Measurements from ENCODE around the gene OR51E2. TPM values are rescaled to one million over a fixed set of nuclear protein-coding genes. Genes with fewer than 3 reads are reported as not detected.

OR51E2 gene
- total RNA-seq, 1 donor from 2014 or later = 0.58 TPM

DNA sequence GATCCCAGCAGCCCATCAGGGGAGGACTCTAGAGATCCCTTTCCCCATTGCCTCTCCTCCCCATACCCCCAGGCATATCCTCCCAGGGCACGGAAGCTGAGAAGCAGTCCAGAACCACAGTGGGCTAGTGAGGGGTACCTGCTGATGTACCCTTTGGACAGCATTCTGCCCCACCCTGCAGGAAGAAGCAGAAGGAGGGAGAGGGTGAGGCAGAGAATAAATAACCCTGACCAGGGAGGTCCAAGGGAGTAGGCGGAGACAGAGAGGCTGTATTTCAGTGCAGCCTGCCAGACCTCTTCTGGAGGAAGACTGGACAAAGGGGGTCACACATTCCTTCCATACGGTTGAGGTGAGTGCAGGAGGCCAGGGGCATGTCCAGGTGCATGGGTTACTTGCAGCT, 54.0 kb downstream of the OR51E2 start, which contains the start of gene OR51E1:
Gene OR51E1, plus strand, starts transcription at position 301 of the 400 bp plus-strand sequence. CDS start 8,545 bp downstream, outside the sequence.
- Mint-ChIP-seq H3K9me3 (no peaks in the 10 kb centered on the region), H3K36me3 (no peaks in the 10 kb centered on the region), H3K27me3 (peaks cover 5% of the 10 kb centered on the region), H3K4me1 (ENCODE audit: unreplicated experiment) (peaks cover 4% of the 10 kb centered on the region), H3K4me3 (no peak within 1 kb of the TSS), H3K27ac (no peak within 1 kb of the TSS)
- TF ChIP-seq, protein P1, sequence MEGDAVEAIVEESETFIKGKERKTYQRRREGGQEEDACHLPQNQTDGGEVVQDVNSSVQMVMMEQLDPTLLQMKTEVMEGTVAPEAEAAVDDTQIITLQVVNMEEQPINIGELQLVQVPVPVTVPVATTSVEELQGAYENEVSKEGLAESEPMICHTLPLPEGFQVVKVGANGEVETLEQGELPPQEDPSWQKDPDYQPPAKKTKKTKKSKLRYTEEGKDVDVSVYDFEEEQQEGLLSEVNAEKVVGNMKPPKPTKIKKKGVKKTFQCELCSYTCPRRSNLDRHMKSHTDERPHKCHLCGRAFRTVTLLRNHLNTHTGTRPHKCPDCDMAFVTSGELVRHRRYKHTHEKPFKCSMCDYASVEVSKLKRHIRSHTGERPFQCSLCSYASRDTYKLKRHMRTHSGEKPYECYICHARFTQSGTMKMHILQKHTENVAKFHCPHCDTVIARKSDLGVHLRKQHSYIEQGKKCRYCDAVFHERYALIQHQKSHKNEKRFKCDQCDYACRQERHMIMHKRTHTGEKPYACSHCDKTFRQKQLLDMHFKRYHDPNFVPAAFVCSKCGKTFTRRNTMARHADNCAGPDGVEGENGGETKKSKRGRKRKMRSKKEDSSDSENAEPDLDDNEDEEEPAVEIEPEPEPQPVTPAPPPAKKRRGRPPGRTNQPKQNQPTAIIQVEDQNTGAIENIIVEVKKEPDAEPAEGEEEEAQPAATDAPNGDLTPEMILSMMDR (conservative IDR thresholded peaks at IDR 0.05) = no peak
- DNase-seq (ENCODE audit: extremely low spot score, unreplicated experiment) = no peak

DNA sequence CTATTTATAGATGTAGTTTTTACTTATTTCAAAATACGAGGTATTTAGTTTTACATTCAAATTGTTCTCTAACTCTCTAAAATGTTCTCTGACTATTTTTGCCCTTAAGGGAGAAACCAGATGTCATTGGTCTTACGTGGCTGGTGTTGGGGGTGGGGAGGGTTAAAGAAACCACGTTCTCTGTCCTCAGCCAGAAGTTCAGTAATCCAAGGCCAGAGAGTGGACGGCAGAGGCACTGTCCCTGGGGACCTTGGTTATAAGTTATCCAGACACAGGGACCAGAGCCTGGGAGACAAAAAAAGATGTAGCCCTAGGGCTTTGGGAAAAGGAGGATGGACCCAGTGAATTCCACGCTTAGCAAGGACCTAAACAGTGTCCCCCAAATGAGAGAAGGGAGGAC, 54.6 kb downstream of the OR51E2 start:
- Mint-ChIP-seq H3K27ac (no peak overlapping the region), H3K27me3 (peaks cover 5% of the 10 kb centered on the region), H3K4me3 (no peak overlapping the region), H3K9me3 (no peaks in the 10 kb centered on the region), H3K36me3 (no peaks in the 10 kb centered on the region), H3K4me1 (ENCODE audit: unreplicated experiment) (peaks cover 2% of the 10 kb centered on the region)
- TF ChIP-seq, protein P1 (conservative IDR thresholded peaks at IDR 0.05) = no peak
- no peak for DNase-seq (ENCODE audit: extremely low spot score, unreplicated experiment)

DNA sequence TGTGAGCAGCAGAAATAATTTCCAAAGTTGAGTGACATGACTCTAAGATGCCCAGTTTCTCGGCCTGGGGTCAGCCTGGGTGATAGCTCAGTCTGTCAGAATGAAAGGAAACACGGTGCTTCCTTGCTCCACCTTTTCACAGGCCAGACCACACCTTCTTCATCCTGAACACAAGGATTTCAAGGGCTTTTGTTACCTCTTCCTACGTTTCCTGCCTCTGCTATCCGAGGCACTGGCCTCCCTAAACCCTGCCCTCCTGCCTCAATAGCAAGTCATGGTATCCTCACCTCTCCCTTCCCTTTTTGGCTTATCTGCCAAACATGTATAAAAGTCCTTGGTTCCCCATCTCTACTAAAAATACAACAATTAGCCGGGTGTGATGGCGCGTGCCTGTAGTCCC, 55.6 kb downstream of the OR51E2 start:
- no peak overlapping the region for H3K4me3 Mint-ChIP-seq
- no peak overlapping the region for H3K27ac Mint-ChIP-seq

DNA sequence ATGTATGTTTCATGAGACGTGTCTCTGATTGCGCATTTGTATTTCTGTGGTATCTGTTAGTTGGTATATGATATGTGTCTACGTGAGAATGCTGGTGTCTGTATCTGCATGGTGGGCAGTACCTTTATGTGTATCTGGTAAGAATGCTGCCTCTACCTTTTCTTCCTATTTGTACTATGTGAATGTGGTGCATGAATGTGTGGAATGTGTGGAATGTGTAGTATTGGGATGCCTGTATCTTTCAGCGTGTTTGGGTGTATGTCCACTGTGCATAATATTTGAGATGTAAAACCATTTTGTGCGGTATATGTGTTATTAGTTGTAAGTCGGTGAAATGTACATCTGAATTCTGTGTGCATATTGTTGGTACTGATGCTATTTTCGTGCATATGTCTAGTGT, 56.2 kb downstream of the OR51E2 start:
- TF ChIP-seq, protein P1 (conservative IDR thresholded peaks at IDR 0.05) = no peak
- Mint-ChIP-seq H3K4me3 (no peak overlapping the region), H3K4me1 (ENCODE audit: unreplicated experiment) (no peaks in the 10 kb centered on the region), H3K27ac (no peak overlapping the region), H3K36me3 (no peaks in the 10 kb centered on the region), H3K27me3 (peaks cover 5% of the 10 kb centered on the region), H3K9me3 (no peaks in the 10 kb centered on the region)
- no peak for DNase-seq (ENCODE audit: extremely low spot score, unreplicated experiment)

More for the DNA sequence above, 55.6 kb downstream of the OR51E2 start:
- no peak for DNase-seq (ENCODE audit: extremely low spot score, unreplicated experiment)
- H3K4me1 Mint-ChIP-seq (ENCODE audit: unreplicated experiment) = no peaks in the 10 kb centered on the region
- TF ChIP-seq, protein P1 (conservative IDR thresholded peaks at IDR 0.05) = no peak
- no peaks in the 10 kb centered on the region for H3K36me3 Mint-ChIP-seq
- H3K27me3 Mint-ChIP-seq = peaks cover 5% of the 10 kb centered on the region
- no peaks in the 10 kb centered on the region for H3K9me3 Mint-ChIP-seq

DNA sequence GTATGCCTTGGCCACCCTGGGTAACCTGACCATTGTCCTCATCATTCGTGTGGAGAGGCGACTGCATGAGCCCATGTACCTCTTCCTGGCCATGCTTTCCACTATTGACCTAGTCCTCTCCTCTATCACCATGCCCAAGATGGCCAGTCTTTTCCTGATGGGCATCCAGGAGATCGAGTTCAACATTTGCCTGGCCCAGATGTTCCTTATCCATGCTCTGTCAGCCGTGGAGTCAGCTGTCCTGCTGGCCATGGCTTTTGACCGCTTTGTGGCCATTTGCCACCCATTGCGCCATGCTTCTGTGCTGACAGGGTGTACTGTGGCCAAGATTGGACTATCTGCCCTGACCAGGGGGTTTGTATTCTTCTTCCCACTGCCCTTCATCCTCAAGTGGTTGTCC, 57.7 kb downstream of the OR51E2 start:
- no peaks in the 10 kb centered on the region for H3K9me3 Mint-ChIP-seq
- TF ChIP-seq, protein P1 (conservative IDR thresholded peaks at IDR 0.05) = no peak

DNA sequence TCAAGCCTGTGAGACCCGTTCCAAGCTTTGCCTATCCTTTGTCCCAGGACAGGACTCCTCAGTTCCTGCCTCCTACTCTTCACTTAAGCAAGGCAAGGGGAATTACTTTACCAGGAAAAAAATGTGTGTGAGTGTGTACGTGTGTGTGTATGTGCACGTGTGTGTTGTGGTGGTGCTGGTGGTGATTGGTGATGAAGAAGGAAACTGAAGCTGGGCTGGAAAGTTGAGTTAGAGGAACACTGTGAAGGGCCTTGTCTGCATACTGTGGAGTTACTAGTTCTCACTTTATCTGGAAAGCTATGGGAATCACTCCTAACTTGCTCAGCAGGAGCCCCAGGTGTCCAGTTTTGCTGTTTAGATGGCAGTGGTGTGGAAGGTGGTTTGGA, 60.0 kb downstream of the OR51E2 start:
- no peak for DNase-seq (ENCODE audit: extremely low spot score, unreplicated experiment)
- Mint-ChIP-seq H3K4me1 (ENCODE audit: unreplicated experiment) (no peaks in the 10 kb centered on the region), H3K4me3 (no peak overlapping the region), H3K36me3 (no peaks in the 10 kb centered on the region), H3K9me3 (no peaks in the 10 kb centered on the region), H3K27ac (no peak overlapping the region), H3K27me3 (peaks cover 5% of the 10 kb centered on the region)
- TF ChIP-seq, protein P1 (conservative IDR thresholded peaks at IDR 0.05) = no peak

More for the DNA sequence above, 57.7 kb downstream of the OR51E2 start:
- Mint-ChIP-seq H3K4me1 (ENCODE audit: unreplicated experiment) (no peaks in the 10 kb centered on the region), H3K27me3 (peaks cover 5% of the 10 kb centered on the region), H3K4me3 (no peak overlapping the region), H3K27ac (no peak overlapping the region), H3K36me3 (no peaks in the 10 kb centered on the region)
- no peak for DNase-seq (ENCODE audit: extremely low spot score, unreplicated experiment)
